T-helper 1 cell treated with Interleukin-12 subunit alpha and Interleukin-12 subunit beta and Interleukin-4 antibody, amounts not matched to agents 30 μg/mL and 1 μg/mL, for 36 hours (primary cell): Measurements from ENCODE around the gene IBA57.

Experiments used
- H3K27ac Mint-ChIP-seq: one replicate; pipeline ENCODE4 v1.8.0; 2021; ENCODE audit warnings: mild to moderate bottlenecking, mixed read lengths
- H3K27me3 Mint-ChIP-seq: one replicate; pipeline ENCODE4 v1.8.0; 2021; ENCODE audit warnings: low read depth, mixed read lengths
- H3K36me3 Mint-ChIP-seq: one replicate; pipeline ENCODE4 v1.8.0; 2021; ENCODE audit warnings: low read depth, mixed read lengths
- H3K4me1 Mint-ChIP-seq: one replicate; pipeline ENCODE4 v1.8.0; 2021; ENCODE audit warnings: low read depth, mixed read lengths
- H3K4me3 Mint-ChIP-seq: one replicate; pipeline ENCODE4 v1.8.0; 2021; ENCODE audit warnings: mild to moderate bottlenecking, moderate library complexity, mixed read lengths
- H3K9me3 Mint-ChIP-seq: one replicate; pipeline ENCODE4 v1.8.0; 2021; ENCODE audit warnings: mixed read lengths

The IBA57 gene

DNA sequence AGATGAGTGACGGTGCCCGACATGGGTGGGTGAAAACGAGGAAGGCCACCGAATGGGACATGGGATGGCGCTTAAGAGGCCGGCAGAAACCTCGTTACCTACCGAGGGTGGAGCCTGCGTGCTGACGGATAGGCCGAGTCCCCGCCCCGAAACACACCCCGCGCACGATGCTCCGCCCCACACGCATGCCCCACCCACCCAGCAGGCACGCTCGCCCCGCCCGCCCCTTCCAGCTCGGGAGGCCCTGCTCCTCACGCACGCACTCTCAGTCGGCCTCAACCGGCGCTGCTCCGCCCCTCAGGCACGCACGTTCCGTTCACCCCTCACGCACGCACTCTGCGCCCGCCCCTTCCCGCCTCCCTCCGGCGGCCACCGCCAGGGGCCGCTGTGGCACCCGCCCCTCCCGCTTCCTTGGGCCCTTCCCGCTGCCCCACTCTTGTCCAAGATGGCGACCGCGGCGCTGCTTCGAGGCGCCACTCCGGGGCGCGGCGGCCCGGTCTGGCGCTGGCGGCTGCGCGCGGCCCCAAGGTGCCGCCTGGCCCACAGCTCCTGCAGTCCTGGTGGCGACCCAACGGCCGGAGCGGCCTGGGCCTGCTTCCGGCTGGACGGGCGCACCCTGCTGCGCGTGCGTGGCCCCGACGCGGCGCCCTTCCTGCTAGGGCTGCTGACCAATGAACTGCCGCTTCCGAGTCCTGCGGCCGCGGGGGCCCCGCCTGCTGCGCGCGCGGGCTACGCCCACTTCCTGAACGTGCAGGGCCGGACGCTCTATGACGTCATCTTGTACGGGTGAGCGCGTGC is at the start of gene IBA57:
Gene IBA57, plus strand, starts transcription at position 433 of the 798 bp plus-strand sequence. Its CDS starts 13 bp downstream, at position 446.
- peaks cover 23% of the 10 kb centered on the region for H3K4me1 Mint-ChIP-seq
- peak within 1 kb of the TSS; percentile 93 for H3K4me3 Mint-ChIP-seq
- peak within 1 kb of the TSS; percentile 97 for H3K27ac Mint-ChIP-seq
- H3K27me3 Mint-ChIP-seq: no peaks in the 10 kb centered on the region
- H3K36me3 Mint-ChIP-seq: no peaks in the 10 kb centered on the region
- no peaks in the 10 kb centered on the region for H3K9me3 Mint-ChIP-seq

DNA sequence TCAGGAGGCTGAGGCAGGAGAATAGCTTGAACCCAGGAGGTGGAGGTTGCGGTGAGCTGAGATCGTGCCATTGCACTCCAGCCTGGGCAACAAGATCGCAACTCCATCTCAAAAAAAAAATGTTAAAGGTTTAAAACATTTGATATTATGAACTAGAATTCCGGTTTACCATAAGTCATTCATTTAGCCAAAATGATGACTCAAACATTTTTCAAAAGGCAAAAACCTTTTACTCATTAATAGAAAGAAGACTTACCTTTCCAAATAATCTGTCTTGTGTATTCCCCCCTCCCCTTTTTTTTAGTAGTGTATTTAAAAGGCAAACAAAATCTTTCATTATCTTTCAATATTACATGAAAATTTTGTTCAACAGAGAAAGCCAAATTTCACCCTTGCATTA is 48.3 kb upstream of the IBA57 start:
- H3K9me3 Mint-ChIP-seq: peaks cover 13% of the 10 kb centered on the region
- H3K27ac Mint-ChIP-seq: no peak overlapping the region
- H3K27me3 Mint-ChIP-seq: peaks cover under 1% of the 10 kb centered on the region
- peaks cover 5% of the 10 kb centered on the region for H3K36me3 Mint-ChIP-seq
- no peak overlapping the region for H3K4me3 Mint-ChIP-seq
- H3K4me1 Mint-ChIP-seq: peaks cover 3% of the 10 kb centered on the region

DNA sequence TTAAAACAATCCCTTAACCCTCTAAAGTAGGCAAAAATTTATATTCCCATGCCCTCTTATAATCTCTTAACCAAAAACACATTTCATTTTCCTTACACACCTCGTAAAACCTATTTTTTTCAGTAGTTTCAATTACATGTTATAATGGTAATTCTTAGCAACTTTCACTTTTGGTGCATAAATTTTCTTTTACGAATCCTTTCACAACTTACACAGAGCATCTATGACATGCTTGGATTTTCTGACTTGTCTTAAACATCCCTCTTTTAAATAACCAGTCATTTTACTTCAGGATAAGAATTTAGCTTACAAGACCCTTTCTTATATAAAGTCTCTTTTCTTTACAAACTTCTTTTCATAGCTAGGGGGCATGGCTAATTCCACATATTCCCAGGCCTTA is 47.6 kb upstream of the IBA57 start:
- Mint-ChIP-seq H3K27ac (no peak overlapping the region), H3K9me3 (peaks cover 13% of the 10 kb centered on the region), H3K27me3 (peaks cover 4% of the 10 kb centered on the region), H3K4me1 (peaks cover 3% of the 10 kb centered on the region), H3K36me3 (peaks cover 5% of the 10 kb centered on the region), H3K4me3 (no peak overlapping the region)

DNA sequence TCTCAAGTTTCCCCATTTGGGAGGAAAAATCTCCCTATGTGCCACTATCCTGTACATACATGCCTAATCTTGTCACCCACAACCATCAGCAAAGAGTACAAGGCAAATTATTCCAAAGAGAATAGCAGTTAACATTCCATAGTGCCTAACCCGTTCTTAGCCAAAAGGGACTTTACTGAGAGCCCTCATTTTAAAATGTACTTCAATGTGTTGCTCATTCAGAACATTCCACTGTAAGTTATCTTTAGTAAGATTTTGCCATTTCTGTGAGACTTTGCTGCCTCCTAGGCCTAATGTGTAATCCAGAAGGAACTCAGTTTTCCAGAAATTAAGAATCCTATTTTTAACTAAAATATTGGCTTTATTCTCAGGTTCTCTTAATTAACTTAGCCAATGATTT is 45.3 kb upstream of the IBA57 start:
- Mint-ChIP-seq H3K27me3 (peaks cover 4% of the 10 kb centered on the region), H3K36me3 (peaks cover 5% of the 10 kb centered on the region), H3K4me1 (peaks cover 3% of the 10 kb centered on the region), H3K4me3 (no peak overlapping the region), H3K27ac (no peak overlapping the region), H3K9me3 (peaks cover 13% of the 10 kb centered on the region)

DNA sequence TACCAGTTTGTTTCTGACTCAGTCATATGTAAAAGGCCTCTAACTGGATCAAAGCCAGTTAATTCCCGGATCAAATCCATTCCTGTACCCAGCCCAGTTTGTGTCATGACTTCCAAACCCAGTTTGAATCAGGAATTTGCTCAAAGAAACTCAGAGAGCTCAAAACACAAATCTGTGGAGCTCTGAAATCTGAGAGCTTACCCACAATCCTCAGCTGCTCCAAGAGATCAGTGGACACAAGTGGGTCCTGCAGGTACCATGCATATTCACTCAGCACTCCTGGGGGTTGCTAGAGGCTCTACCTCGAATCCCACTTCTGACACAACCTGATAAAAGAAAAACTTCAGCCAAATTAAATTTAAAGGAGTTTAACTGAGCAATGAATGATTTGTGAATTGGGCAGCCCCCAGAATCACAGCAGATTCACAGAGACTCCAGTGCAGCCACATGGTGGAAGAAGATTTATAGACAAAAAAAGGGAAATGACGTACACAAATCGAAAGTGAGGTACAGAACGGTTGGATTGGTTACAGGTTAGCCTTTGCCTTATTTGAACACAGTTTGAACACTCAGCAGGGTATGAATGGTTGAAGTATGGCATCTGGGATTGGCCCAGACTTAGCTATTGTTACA is 44.6 kb upstream of the IBA57 start:
- Mint-ChIP-seq H3K27ac (no peak overlapping the region), H3K9me3 (peaks cover 13% of the 10 kb centered on the region), H3K36me3 (peaks cover 5% of the 10 kb centered on the region), H3K27me3 (peaks cover 4% of the 10 kb centered on the region), H3K4me1 (peaks cover 3% of the 10 kb centered on the region), H3K4me3 (no peak overlapping the region)

DNA sequence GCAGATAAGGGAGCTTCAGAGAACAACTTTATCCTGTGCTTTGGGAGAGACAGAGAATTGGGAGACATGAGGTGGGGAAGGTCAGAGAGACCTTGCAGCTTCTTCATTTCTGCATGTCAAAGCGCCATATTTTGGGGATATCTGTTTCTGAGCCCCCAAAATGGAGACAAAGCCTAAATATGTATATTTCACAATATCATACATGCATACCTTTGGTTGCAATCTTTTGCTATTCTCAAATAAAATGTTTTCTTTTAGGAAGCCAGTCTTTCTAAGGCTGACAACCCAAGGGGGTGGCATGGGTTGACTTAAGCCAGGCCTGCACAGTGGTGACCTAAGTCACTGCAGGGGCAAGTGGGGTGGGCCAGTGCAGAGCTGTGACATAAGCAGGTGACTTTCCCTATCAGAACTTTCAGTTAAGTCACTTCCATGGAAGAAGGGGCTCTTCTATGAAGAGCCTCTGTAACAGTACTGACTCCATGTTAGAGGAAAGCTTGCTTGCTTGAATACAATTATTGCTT is 42.6 kb upstream of the IBA57 start:
- Mint-ChIP-seq H3K9me3 (peaks cover 4% of the 10 kb centered on the region), H3K27me3 (peaks cover 4% of the 10 kb centered on the region), H3K27ac (no peak overlapping the region), H3K4me1 (peaks cover 3% of the 10 kb centered on the region), H3K4me3 (no peak overlapping the region), H3K36me3 (peaks cover 2% of the 10 kb centered on the region)

DNA sequence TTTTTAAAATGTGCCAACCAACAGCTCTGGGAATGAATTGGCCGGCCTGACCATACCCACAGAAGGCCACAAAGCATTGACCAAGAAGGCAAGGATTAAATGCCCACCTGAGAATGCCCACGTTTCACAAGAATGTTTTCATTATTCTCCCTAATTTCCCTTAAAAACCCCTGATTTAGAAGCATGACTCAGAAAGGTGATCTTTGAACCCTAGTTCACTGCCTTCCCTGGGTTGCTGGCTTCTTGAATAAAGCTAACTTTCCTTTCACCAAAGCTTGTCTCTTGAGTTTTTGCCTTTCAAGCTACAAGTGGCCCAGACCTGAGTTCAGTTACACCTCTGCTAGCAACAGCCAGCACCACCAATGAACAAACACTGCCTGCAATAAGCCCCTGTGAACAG is 42.1 kb upstream of the IBA57 start:
- Mint-ChIP-seq H3K36me3 (no peaks in the 10 kb centered on the region), H3K9me3 (no peaks in the 10 kb centered on the region), H3K27ac (no peak overlapping the region), H3K4me3 (no peak overlapping the region), H3K4me1 (peaks cover 3% of the 10 kb centered on the region), H3K27me3 (peaks cover 4% of the 10 kb centered on the region)

DNA sequence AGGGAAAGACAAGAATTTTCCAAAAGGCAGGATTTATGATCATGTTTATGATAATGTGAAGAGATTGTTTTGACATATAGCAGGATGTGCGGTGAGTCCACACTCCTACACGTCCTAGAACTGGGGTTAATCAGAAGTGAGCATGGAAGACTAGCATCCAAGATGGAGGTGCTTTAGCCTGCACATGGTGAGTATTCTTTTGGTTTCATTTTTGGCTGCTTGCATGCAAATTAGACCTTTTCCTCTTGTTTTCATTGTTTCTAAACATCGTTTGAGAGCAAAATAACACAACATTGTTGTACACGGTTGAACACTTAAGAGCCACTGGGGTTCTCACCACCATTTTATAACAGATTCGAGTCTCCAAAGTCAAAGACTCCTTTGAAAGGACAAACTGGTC is 40.4 kb upstream of the IBA57 start:
- Mint-ChIP-seq H3K27me3 (peaks cover 4% of the 10 kb centered on the region), H3K4me1 (peaks cover 3% of the 10 kb centered on the region), H3K27ac (no peak overlapping the region), H3K9me3 (no peaks in the 10 kb centered on the region), H3K36me3 (no peaks in the 10 kb centered on the region), H3K4me3 (no peak overlapping the region)

DNA sequence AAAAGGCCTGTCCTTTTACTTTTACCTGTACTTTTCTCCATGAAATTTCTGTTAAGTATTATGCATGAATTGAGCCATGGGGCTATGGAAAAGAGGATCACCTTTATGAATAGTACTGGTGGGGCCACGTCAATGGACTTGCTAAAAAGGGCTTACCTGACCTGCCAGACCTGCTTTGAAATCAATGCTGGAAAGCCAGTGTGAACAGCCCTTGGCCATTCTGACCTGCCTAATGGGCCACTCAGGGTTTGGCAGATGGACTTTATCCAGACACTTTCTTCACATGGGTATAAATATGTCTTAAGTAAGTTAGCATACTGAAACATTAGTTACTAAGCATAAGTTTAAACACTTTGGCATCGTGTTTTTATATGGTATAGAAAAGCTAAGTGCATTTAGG is 33.8 kb upstream of the IBA57 start:
- Mint-ChIP-seq H3K27me3 (peaks cover 34% of the 10 kb centered on the region), H3K4me1 (peaks cover 5% of the 10 kb centered on the region), H3K27ac (no peak overlapping the region), H3K9me3 (no peaks in the 10 kb centered on the region), H3K36me3 (no peaks in the 10 kb centered on the region), H3K4me3 (no peak overlapping the region)

DNA sequence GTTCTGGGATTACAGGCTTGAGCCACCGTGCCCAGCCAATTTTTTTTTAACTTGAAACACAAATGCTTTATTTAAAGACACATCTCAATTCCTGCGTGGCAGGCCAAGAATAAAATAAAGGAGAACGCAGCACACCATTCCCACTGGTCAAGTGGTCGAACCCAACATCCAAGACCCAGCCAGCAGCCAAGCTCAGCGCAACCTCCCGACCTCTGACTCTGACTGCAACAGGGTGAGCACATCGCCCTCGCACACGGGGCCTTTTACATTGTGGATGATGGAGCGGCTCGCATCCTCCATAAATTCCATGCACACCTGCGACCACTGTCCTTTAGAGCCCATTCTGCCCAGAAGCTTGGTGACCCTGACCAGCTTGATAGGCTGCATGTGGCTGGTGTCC is 31.0 kb upstream of the IBA57 start:
- Mint-ChIP-seq H3K36me3 (no peaks in the 10 kb centered on the region), H3K27me3 (peaks cover 42% of the 10 kb centered on the region), H3K4me3 (no peak overlapping the region), H3K9me3 (no peaks in the 10 kb centered on the region), H3K4me1 (peaks cover 12% of the 10 kb centered on the region), H3K27ac (no peak overlapping the region)

DNA sequence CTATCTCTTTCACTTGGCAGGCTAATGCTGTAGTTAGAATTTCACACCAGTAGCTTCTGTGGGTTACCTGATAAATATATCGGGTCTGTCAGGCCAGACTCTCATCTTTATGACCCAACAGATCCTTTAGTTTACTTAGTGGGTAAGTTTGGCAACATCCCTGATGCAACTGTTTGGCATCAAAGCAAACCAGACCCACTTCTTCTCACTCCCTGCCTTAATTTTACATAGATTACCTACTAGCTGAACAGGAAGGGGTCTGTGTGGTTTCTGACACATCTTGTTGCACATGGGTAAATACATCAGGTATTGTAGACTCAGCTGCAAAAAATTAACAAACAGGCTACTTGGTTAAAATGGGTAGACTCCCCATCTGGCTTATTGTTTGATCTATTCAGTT is 28.7 kb upstream of the IBA57 start:
- Mint-ChIP-seq H3K4me3 (no peak overlapping the region), H3K4me1 (peaks cover 11% of the 10 kb centered on the region), H3K27ac (no peak overlapping the region), H3K36me3 (peaks cover 2% of the 10 kb centered on the region), H3K27me3 (peaks cover 32% of the 10 kb centered on the region), H3K9me3 (no peaks in the 10 kb centered on the region)

DNA sequence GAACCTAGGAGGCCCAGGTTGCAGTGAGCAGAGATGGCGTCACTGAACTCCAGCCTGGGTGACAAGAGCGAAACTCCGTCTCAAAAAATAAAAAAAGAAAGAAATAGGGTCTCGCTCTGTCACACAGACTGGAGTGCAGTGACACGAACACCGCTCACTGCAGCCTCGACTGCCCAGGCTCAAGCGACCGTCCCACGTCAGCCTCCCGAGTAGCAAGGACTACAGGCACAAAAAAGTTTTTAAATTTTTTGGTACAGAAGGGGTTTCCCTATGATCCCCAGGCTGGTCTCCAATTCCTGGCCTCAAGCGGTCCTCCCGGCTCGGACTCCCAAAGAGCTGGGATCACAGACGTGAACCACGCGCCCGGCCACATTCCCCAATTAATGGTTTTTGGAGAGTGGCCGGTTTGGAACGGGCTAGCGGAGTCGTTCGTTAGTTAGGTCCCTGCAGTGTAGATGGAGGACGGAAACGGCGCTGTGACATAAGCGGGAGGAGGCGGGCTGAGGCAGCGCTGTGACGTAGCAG is 26.1 kb upstream of the IBA57 start:
- Mint-ChIP-seq H3K4me1 (peaks cover 26% of the 10 kb centered on the region), H3K9me3 (no peaks in the 10 kb centered on the region), H3K4me3 (peak overlapping the region; percentile 99), H3K27ac (peak overlapping the region; percentile 99), H3K36me3 (peaks cover 2% of the 10 kb centered on the region), H3K27me3 (peaks cover 27% of the 10 kb centered on the region)

DNA sequence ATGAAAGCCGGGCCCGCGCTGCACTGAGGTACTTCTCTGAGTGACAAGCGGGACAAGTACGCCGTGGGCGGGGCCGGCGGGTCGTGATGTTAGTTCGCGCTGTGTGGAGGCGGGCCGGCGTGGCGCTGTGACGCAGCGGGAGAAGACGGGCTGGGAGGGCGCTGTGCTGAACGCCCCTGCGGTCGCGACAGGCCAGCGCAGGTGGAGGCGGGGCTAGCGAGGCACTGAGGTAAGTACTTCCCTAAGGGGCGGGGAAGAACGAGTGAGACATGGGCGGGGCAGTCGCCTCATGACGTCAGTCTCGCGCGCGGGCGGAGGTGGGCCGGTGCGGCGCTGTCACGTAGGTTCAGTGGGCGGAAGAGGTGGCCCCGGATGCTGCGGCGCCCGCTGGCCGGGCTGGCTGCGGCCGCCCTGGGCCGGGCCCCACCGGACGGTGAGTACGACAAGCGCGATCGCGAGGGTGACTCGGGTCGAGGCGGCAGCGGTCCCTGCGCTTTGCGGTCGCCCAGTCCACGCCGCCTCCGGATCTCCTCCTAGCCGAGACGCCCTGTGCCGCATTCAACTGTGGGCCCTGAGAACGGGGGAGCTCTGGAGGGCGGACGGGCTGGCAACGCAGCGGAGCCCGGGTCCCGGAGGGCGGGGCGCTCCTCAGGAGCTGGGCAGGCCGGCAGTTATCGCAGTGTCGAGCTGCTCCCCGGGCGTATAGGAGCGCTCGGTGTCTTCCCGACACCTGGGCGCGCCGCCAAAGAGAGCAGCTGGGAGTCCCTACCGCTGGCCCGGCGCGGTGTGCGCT is 25.5 kb upstream of the IBA57 start, which contains the start of gene GUK1:
Gene GUK1, plus strand, starts transcription at position 349 of the 793 bp plus-strand sequence. Its CDS starts 24 bp downstream, at position 373.
- Mint-ChIP-seq H3K9me3 (no peaks in the 10 kb centered on the region), H3K27ac (peak within 1 kb of the TSS; percentile 99), H3K27me3 (peaks cover 20% of the 10 kb centered on the region), H3K36me3 (peaks cover 2% of the 10 kb centered on the region), H3K4me1 (peaks cover 26% of the 10 kb centered on the region), H3K4me3 (peak within 1 kb of the TSS; percentile 99)

DNA sequence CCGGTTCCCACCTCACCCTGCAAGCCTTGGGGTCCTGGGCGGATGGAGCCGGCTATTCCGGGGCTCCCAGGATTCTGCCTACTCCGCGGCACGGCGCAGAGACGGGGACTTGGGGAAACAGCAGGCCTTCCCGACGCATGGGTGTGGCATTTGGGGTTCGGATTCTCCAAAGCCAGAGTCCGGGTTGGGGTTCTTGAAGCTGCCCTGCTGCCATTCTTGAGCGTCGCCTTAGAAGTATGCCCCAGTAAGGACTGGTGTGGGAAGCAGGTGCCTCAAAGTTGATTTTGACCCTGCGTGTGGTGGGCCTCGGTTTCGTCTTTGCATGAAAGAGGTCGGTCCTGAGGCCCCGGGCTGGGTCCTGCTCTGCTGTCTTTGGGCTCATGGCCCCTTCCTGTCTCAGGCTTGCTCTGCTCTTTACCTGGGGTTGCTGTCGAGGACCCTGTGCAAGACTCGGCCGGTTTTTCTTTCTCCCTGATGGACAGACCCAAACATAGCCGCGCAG is 24.8 kb upstream of the IBA57 start:
- no peaks in the 10 kb centered on the region for H3K9me3 Mint-ChIP-seq
- peak overlapping the region; percentile 98 for H3K27ac Mint-ChIP-seq
- H3K4me1 Mint-ChIP-seq: peaks cover 26% of the 10 kb centered on the region

More for the DNA sequence above, 24.8 kb upstream of the IBA57 start:
- H3K27me3 Mint-ChIP-seq: peaks cover 18% of the 10 kb centered on the region
- peaks cover 2% of the 10 kb centered on the region for H3K36me3 Mint-ChIP-seq
- peak overlapping the region; percentile 99 for H3K4me3 Mint-ChIP-seq
